Cardiac muscle cell (in vitro differentiated cells and primary cell): ENCODE data around the gene NFIA. TPM values are rescaled to one million over a fixed set of nuclear protein-coding genes. Genes with fewer than 3 reads are reported as not detected.
A peak's percentile ranks its signal among the peaks of the same experiment; 100 is the strongest.

ENCODE experiments used
- DNase-seq, 2 donors: peaks; one replicate each; pipeline versions ENCODE4 v3.0.0 to v3.0.0-alpha.2; 2010 to 2017; ENCODE audit warnings: low read depth in 1 of 2, low spot score in 1 of 2
- H3K27ac ChIP-seq: fragments of 200-600 bp; sonication (generic); 2 replicates; pipeline ENCODE4 v1.5.1; 2016
- H3K27me3 ChIP-seq: fragments of 200-600 bp; sonication (generic); 2 replicates; pipeline ENCODE4 v1.6.0; 2016; ENCODE audit warnings: control low read depth
- H3K36me3 ChIP-seq: fragments of 200-600 bp; sonication (generic); 2 replicates; pipeline ENCODE4 v1.5.1; 2016; ENCODE audit warnings: control low read depth
- H3K4me1 ChIP-seq: fragments of 200-600 bp; sonication (generic); 2 replicates; pipeline ENCODE4 v1.8.1; 2017; ENCODE audit warnings: low read depth, mild to moderate bottlenecking, mixed run types
- H3K4me3 ChIP-seq: fragments of 200-600 bp; sonication (generic); 2 replicates; pipeline ENCODE4 v1.5.1; 2016; ENCODE audit warnings: mild to moderate bottlenecking
- H3K9me3 ChIP-seq: fragments of 200-600 bp; sonication (generic); 2 replicates; pipeline ENCODE4 v1.5.1; 2017; ENCODE audit warnings: low read depth, mild to moderate bottlenecking, control low read depth
- polyA plus RNA-seq: library from polyadenylated mRNA; unstranded; fragments of >200 nt; fragmentation: Nextera tagmentation; extraction: Ambion mirVana; gene quantifications from 2 replicates; pipeline ENCODE4 v1.2.1, GENCODE V29; 2016
- total RNA-seq: library from RNA; depleted of rRNA; stranded (reverse); fragments of >200 nt; gene quantifications from 2 replicates; pipeline ENCODE4 v1.2.3, GENCODE V29; 2016
- TF ChIP-seq, protein P1 (sequence below): IDR thresholded peaks from 2 replicates; pipeline ENCODE4 v1.5.1; 2012; ENCODE audit warnings: low read depth, mild to moderate bottlenecking, low read length

The NFIA gene
- total and polyA plus RNA-seq, 2 experiments from 2014 or later = 10.1 to 12.0 TPM

- Histone ChIP-seq H3K4me1 (peaks cover 36% of the 10 kb centered on the region), H3K9me3 (no peaks in the 10 kb centered on the region), H3K4me3 (no peak overlapping the region), H3K36me3 (no peaks in the 10 kb centered on the region), H3K27me3 (no peaks in the 10 kb centered on the region), H3K27ac (no peak overlapping the region)
- DNase-seq = peak in 1 of 2 donors; percentile 36
- TF ChIP-seq, protein P1, sequence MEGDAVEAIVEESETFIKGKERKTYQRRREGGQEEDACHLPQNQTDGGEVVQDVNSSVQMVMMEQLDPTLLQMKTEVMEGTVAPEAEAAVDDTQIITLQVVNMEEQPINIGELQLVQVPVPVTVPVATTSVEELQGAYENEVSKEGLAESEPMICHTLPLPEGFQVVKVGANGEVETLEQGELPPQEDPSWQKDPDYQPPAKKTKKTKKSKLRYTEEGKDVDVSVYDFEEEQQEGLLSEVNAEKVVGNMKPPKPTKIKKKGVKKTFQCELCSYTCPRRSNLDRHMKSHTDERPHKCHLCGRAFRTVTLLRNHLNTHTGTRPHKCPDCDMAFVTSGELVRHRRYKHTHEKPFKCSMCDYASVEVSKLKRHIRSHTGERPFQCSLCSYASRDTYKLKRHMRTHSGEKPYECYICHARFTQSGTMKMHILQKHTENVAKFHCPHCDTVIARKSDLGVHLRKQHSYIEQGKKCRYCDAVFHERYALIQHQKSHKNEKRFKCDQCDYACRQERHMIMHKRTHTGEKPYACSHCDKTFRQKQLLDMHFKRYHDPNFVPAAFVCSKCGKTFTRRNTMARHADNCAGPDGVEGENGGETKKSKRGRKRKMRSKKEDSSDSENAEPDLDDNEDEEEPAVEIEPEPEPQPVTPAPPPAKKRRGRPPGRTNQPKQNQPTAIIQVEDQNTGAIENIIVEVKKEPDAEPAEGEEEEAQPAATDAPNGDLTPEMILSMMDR = no peak
Measured at GRCh38 chr1:61255358-61255703, 173.0 kb downstream of the NFIA start.

- no peaks in the 10 kb centered on the region for H3K36me3 ChIP-seq
- no peaks in the 10 kb centered on the region for H3K9me3 ChIP-seq
- H3K27me3 ChIP-seq = no peaks in the 10 kb centered on the region
- DNase-seq = peak in 1 of 2 donors; percentile 62
- TF ChIP-seq, protein P1 = no peak
- H3K4me1 ChIP-seq = peaks cover 3% of the 10 kb centered on the region
- H3K4me3 ChIP-seq = no peak overlapping the region
- no peak overlapping the region for H3K27ac ChIP-seq
Measured at GRCh38 chr1:61259379-61260148, 177.2 kb downstream of the NFIA start.

GRCh38 chr1:61260171-61260570 lies 177.8 kb downstream of the NFIA start:
- no peak for DNase-seq
- Histone ChIP-seq H3K27ac (no peak overlapping the region), H3K4me3 (no peak overlapping the region), H3K4me1 (peaks cover 3% of the 10 kb centered on the region), H3K36me3 (no peaks in the 10 kb centered on the region), H3K27me3 (no peaks in the 10 kb centered on the region), H3K9me3 (no peaks in the 10 kb centered on the region)
- TF ChIP-seq, protein P1 = no peak

GRCh38 chr1:61261595-61261994 lies 179.2 kb downstream of the NFIA start:
- no peak overlapping the region for H3K27ac ChIP-seq
- no peak for DNase-seq
- TF ChIP-seq, protein P1 = no peak
- no peak overlapping the region for H3K4me3 ChIP-seq
- peaks cover 3% of the 10 kb centered on the region for H3K4me1 ChIP-seq
- no peaks in the 10 kb centered on the region for H3K36me3 ChIP-seq
- no peaks in the 10 kb centered on the region for H3K9me3 ChIP-seq
- H3K27me3 ChIP-seq = no peaks in the 10 kb centered on the region

- Histone ChIP-seq H3K4me1 (no peaks in the 10 kb centered on the region), H3K36me3 (no peaks in the 10 kb centered on the region), H3K4me3 (no peak overlapping the region), H3K9me3 (no peaks in the 10 kb centered on the region), H3K27me3 (no peaks in the 10 kb centered on the region), H3K27ac (no peak overlapping the region)
- TF ChIP-seq, protein P1 = no peak
- DNase-seq = no peak
Measured at GRCh38 chr1:61263905-61264824, 181.8 kb downstream of the NFIA start.
